ENCODE data around the gene DLG2.

Gene DLG2

DNA sequence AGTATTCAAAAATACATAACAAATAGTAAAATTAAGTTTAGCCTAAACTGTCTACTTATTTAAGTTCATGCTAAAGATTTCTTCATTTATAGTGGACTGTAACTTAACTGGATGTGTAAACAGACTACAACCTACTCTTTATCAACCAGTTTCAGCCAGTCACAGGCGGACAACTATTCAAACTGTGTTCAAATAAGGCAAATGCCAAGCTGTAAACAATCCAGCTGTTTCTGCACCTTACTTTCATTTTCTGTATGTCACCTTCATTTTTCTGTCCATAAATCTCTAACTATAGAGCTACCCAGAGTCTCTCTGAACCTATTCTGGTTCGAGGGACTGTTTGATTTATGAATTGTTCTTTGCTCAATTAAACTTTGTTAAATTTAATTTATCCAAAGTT, 992.8 kb downstream of the DLG2 start:
- TF ChIP-seq, protein P1, sequence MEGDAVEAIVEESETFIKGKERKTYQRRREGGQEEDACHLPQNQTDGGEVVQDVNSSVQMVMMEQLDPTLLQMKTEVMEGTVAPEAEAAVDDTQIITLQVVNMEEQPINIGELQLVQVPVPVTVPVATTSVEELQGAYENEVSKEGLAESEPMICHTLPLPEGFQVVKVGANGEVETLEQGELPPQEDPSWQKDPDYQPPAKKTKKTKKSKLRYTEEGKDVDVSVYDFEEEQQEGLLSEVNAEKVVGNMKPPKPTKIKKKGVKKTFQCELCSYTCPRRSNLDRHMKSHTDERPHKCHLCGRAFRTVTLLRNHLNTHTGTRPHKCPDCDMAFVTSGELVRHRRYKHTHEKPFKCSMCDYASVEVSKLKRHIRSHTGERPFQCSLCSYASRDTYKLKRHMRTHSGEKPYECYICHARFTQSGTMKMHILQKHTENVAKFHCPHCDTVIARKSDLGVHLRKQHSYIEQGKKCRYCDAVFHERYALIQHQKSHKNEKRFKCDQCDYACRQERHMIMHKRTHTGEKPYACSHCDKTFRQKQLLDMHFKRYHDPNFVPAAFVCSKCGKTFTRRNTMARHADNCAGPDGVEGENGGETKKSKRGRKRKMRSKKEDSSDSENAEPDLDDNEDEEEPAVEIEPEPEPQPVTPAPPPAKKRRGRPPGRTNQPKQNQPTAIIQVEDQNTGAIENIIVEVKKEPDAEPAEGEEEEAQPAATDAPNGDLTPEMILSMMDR (IDR thresholded peaks at IDR 0.05; ENCODE audit: low read depth, low read length) = no peak
- no peak overlapping the region for H3K4me3 ChIP-seq (ENCODE audit: low read depth, low read length)

DNA sequence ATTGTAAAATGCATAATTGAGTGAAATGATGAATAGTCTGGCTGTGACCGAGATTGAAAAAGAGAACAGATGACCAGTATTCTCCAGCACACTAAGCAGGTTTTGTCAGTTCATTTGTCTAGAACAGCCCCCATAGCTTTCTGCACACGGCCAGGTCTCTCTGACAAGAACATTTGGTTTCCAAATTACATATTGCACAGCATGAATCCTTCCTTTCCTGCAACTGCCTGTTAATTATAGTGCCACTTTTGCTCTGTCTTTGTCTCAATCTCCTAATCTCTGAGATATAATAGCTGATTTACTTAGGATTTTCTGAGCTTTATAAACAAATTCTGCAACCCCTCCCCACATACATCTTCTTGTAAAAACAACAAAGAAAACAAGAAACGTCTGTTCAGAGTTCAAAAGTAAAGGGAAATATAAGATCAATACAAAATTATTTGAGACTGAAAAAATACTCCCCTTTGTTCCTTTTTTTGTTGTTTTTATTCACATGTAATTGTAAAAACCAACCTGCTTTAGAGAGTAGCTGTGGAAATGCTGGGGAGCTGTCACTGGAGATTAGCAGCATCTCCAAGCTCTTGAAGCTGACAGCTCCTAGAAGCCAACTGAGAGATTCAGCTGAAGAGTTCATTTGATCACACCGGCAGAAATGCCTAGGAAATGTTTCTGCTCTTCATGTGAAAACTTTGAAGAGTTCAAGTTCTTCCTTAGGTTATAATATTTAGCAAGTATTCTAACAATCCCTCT, 998.1 kb downstream of the DLG2 start:
- TF ChIP-seq, protein P1 (IDR thresholded peaks at IDR 0.05; ENCODE audit: low read depth, low read length) = no peak
- no peak overlapping the region for H3K4me3 ChIP-seq (ENCODE audit: low read depth, low read length)

DNA sequence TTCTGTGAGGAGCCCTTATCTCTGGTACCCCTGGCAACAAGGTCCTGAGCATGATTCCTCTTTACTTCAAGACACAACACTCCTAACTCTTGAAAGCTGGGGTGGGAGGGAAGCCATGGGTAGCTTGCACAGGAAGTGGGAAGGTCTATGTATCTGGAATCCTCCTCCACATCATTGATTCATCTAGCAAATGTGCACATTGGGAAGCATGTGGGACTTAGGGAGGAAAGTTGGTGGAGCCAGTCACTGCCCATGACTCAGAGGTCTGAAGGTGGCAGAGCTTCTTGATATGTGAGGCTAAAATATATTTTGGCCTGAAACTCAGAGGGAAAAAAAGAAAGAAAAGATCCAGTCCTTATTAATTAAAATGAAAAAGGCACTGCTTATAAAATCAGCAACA, 1000.9 kb downstream of the DLG2 start:
- no peak overlapping the region for H3K4me3 ChIP-seq (ENCODE audit: low read depth, low read length)
- TF ChIP-seq, protein P1 (IDR thresholded peaks at IDR 0.05; ENCODE audit: low read depth, low read length) = no peak

DNA sequence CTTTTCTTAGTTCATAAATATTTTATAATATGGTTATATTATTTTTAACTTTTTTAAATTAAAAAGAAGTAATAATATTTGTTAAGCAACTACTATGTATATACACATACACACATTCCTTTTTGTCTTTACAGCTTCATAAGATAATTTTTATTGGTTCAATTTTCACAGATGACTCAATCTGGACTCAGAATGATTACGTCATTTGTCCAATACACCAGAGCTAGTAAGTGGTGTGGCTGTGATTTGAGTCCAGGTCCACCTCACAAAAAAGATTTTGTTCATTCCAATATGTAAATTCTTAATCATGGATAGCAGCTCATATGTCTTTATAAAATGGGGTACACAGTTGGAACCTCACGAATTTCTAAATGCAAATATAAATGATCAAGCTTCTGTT, 1014.5 kb downstream of the DLG2 start:
- no peak overlapping the region for H3K4me3 ChIP-seq (ENCODE audit: low read depth, low read length)
- TF ChIP-seq, protein P1 (IDR thresholded peaks at IDR 0.05; ENCODE audit: low read depth, low read length) = no peak

DNA sequence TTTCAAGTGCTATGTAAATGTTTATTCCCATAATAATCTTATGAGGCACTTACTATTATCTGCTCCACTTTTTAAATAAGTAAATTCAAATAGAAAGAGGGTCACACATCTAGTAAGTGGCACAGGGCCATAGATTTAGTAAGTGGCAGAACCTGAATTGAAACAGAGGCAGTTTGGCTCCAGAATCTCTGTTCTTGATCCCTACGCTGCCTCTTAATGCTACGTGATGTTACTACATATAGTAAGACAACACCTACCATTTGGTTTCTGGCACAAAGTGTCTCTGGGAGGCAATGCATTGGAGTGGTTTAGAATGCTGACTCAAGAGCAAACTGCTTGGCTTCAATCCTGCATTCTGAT, 1018.3 kb downstream of the DLG2 start:
- TF ChIP-seq, protein P1 (IDR thresholded peaks at IDR 0.05; ENCODE audit: low read depth, low read length) = no peak
- H3K4me3 ChIP-seq (ENCODE audit: low read depth, low read length) = no peak overlapping the region

DNA sequence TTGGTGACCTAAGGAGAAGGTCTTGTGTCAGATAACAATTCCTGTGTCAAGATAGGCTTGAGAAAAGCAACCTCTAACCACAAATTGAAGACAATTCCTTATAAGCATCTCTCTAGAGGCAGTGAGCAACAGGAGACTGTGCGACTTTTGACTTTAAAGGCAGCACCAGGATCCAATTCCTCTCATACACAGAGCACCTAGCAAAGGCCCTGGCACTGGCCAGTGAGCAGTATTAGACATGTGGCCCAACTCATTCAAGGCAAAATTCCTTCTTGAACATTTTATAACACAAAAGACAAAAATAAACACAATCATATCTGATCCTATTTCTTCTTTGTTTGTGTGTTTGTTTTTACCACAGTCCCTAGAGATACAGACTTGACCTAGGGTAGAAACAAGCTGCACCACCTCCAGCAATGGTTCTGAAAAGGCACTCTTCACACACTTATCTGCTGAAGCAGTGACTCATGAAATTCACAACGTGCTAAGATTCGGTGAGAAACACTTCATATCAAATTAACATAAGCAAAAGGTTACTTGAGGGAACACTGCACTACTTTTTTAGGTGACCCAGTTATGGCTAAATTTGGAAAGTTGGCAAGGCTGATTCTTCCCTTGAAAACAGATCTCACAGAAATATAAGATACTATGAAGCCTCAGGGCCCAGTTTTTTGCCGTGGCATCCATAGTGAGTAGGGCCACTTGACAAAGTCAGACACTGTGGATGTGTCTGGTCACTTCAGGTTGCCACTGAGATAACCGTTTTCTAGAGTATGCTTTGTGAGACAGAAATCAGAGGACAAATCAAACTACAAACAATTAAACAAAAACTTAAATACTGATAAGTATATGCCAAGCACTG, 1018.9 kb downstream of the DLG2 start:
- H3K4me3 ChIP-seq (ENCODE audit: low read depth, low read length) = no peak overlapping the region
- TF ChIP-seq, protein P1 (IDR thresholded peaks at IDR 0.05; ENCODE audit: low read depth, low read length) = no peak

DNA sequence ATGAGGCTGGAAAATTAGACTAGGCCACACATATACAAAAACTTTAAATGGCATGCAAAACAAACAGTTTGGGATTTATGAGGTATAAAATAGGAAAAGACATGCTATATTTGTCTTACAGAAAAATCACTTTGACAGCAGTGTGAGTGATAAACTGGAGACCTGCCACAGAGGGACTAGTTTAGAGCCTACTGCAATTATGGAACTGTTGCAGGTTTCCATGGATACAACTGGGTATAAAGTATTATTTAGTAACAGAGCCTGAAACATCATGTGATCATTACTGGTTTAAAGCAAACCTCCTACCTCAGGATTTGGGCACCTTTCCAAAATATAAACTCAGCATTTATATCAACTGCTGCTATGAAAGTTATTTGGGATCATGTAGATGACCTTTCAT, 1032.5 kb downstream of the DLG2 start:
- TF ChIP-seq, protein P1 (IDR thresholded peaks at IDR 0.05; ENCODE audit: low read depth, low read length) = no peak
- H3K4me3 ChIP-seq (ENCODE audit: low read depth, low read length) = no peak overlapping the region

All from WI38 (cell line).